K562 (cell line): Measurements from ENCODE around the gene GYS1. TPM values are rescaled to one million over a fixed set of nuclear protein-coding genes. Genes with fewer than 3 reads are reported as not detected.
"Not testable (repeated sequence)": the region's sequence is repeated elsewhere in the genome, so short reads cannot be mapped to it uniquely, and the experiment has no call there.

Source experiments
- ATF1 ChIP-seq, 2 experiments: fragments of 450-650 bp in 1 of 2; IDR thresholded peaks; 2 replicates each; pipeline ENCODE4 v1.6.1; 2016; ENCODE audit warnings: missing compliant biosample characterization in 1 of 2, missing genetic modification characterization in 1 of 2
- CTCFL ChIP-seq: IDR thresholded peaks from 2 replicates; pipeline ENCODE4 v1.6.1; 2011; ENCODE audit warnings: borderline replicate concordance, low read depth, mild to moderate bottlenecking, moderate library complexity, low read length; ENCODE audit not compliant: insufficient read depth, poor library complexity, severe bottlenecking
- ESRRA ChIP-seq: fragments of 450-650 bp; IDR thresholded peaks from 2 replicates; pipeline ENCODE4 v1.6.1; 2014; ENCODE audit warnings: low read depth, mild to moderate bottlenecking, moderate library complexity, borderline replicate concordance
- FOXK2 ChIP-seq, 2 experiments: fragments of 450-650 bp; IDR thresholded peaks in 1 of 2; conservative IDR thresholded peaks in 1 of 2; 2 replicates each; pipeline ENCODE4 v1.6.1; 2016; ENCODE audit warnings: low read depth in 2 of 2, mild to moderate bottlenecking in 1 of 2
- HINFP ChIP-seq: fragments of 450-650 bp; conservative IDR thresholded peaks from 2 replicates; pipeline ENCODE4 v1.6.1; 2016; ENCODE audit warnings: missing genetic modification characterization, low read depth, mild to moderate bottlenecking, control low read depth, missing compliant biosample characterization
- MAX ChIP-seq: sonication (generic); formaldehyde crosslinking; IDR thresholded peaks from 2 replicates; pipeline ENCODE4 v1.9.0; 2022; ENCODE audit warnings: mild to moderate bottlenecking, missing genetic modification reagents
- SRF ChIP-seq, 2 experiments: fragments of 250-450, 450-650 bp in 1 of 2; sonication (Bioruptor Pico) in 1 of 2; sonication (generic) in 1 of 2; formaldehyde crosslinking; IDR thresholded peaks; 2 replicates each; pipeline versions ENCODE4 v1.5.0 to v1.5.1; 2020 to 2022; ENCODE audit warnings: mild to moderate bottlenecking in 1 of 2, missing genetic modification reagents in 1 of 2
- VEZF1 ChIP-seq: fragments of 200-800 bp; sonication (Bioruptor generic); IDR thresholded peaks from 2 replicates; pipeline ENCODE4 v1.6.1; 2017; ENCODE audit warnings: missing genetic modification characterization, missing compliant biosample characterization
- ZBTB40 ChIP-seq, 2 experiments: fragments of 450-650 bp in 1 of 2; sonication (generic) in 1 of 2; formaldehyde crosslinking in 1 of 2; IDR thresholded peaks; 2 replicates each; pipeline versions ENCODE4 v1.7.1 to v1.9.0; 2016 to 2022; ENCODE audit warnings: inconsistent platforms in 1 of 2, mild to moderate bottlenecking in 1 of 2, missing genetic modification reagents in 1 of 2
- polyA plus RNA-seq, 8 experiments: library from polyadenylated mRNA; depleted of rRNA in 4 of 8; stranded (reverse) in 5 of 8; unstranded in 3 of 8; fragments of >200 nt; fragmentation: Nextera tagmentation in 2 of 8; fragmentation: Illumina TruSeq in 1 of 8; extraction: Ambion mirVana in 2 of 8; extraction: Trizol in 1 of 8; gene quantifications; 2 replicates each; pipeline versions ENCODE4 v1.2.1 to v1.2.3, GENCODE V29; 2011 to 2014; ENCODE audit warnings: inconsistent platforms in 1 of 8, missing spikeins in 1 of 8
- total RNA-seq, 7 experiments: library from RNA; depleted of rRNA in 6 of 7; stranded (reverse); fragments of >200 nt in 6 of 7; fragmentation: Illumina TruSeq in 2 of 7; extraction: Trizol in 2 of 7; gene quantifications; 2 replicates each; pipeline versions ENCODE4 v1.2.1 to v1.2.3, GENCODE V29; 2011 to 2021; ENCODE audit warnings: low replicate concordance in 1 of 7

The GYS1 gene
- total and polyA plus RNA-seq, 9 of the 15 experiments (the other 6 are each of a cell fraction or from before 2014, with no cell fraction given) = 1.9 to 31.1 (median 15.2) TPM

- 0 out of 4 replicates have a peak, but pooled peaks of 1 of the 2 experiments have one; percentile 15 for TF ChIP-seq SRF (CRISPR knock-in tag; IDR thresholded peaks at IDR 0.05)
- TF ChIP-seq VEZF1 (CRISPR knock-in tag) = peak; percentile 25; the same call in 1 of the 2 replicates
- TF ChIP-seq HINFP = peak; percentile 64
- peak; percentile 34; the same call in 1 of the 2 replicates for TF ChIP-seq MAX
- TF ChIP-seq CTCFL = peak; percentile 45
- 0 out of 4 replicates have a peak, but pooled peaks of 1 of the 2 experiments have one; percentile 19 for TF ChIP-seq FOXK2 (conservative IDR thresholded peaks at IDR 0.05 in 1 of 2, IDR thresholded peaks at IDR 0.05 in 1 of 2; ENCODE audit: low read depth in 2 of 2)
- peak; percentile 81 for TF ChIP-seq ZBTB40 (IDR thresholded peaks at IDR 0.05)
- TF ChIP-seq ZBTB40 (CRISPR knock-in tag; IDR thresholded peaks at IDR 0.05) = not testable (repeated sequence)
- TF ChIP-seq ESRRA = peak; percentile 37; the same call in 1 of the 2 replicates
- peak; percentile 49 for TF ChIP-seq ATF1 (CRISPR knock-in tag; IDR thresholded peaks at IDR 0.05)
- peak; percentile 95 for TF ChIP-seq ATF1 (tag; IDR thresholded peaks at IDR 0.05)
These were observed 38.7 kb upstream of the GYS1 start, which contains the start of gene CGB2 (continued) for GRCh38 chr19:49031642-49032301.
